RPMI8226 (cell line): ENCODE data around the gene ALDH16A1.

ENCODE experiments used
- DNase-seq: peaks from one replicate; pipeline ENCODE4 v3.0.0-alpha.2; 2015

ALDH16A1 gene

GRCh38 chr19:49453013-49453756 is at the start of gene ALDH16A1:
Gene ALDH16A1, plus strand, starts transcription at chr19:49453225. Its CDS starts 107 bp downstream, at chr19:49453332.
- peak; percentile 95 for DNase-seq

GRCh38 chr19:49403404-49404187 is 49.4 kb upstream of the ALDH16A1 start:
- no peak for DNase-seq

- DNase-seq: no peak
Observed at GRCh38 chr19:49407079-49407478, 45.9 kb upstream of the ALDH16A1 start.

- no peak for DNase-seq
Observed at GRCh38 chr19:49407482-49408015, 45.5 kb upstream of the ALDH16A1 start.

GRCh38 chr19:49408816-49409440 is 44.1 kb upstream of the ALDH16A1 start:
- DNase-seq: no peak

GRCh38 chr19:49409441-49410029 is 43.5 kb upstream of the ALDH16A1 start:
- peak; percentile 63 for DNase-seq

GRCh38 chr19:49411681-49412326 is 41.2 kb upstream of the ALDH16A1 start:
- DNase-seq: no peak

- DNase-seq: no peak
Observed at GRCh38 chr19:49413348-49413747, 39.7 kb upstream of the ALDH16A1 start.

GRCh38 chr19:49414256-49414655 is 38.8 kb upstream of the ALDH16A1 start:
- DNase-seq: no peak

GRCh38 chr19:49415102-49415809 is 37.8 kb upstream of the ALDH16A1 start:
- DNase-seq: no peak

- no peak for DNase-seq
Observed at GRCh38 chr19:49415810-49416200, 37.2 kb upstream of the ALDH16A1 start.

- DNase-seq: no peak
Observed at GRCh38 chr19:49417088-49417487, 35.9 kb upstream of the ALDH16A1 start.

- DNase-seq: no peak
Observed at GRCh38 chr19:49418511-49418910, 34.5 kb upstream of the ALDH16A1 start.

- no peak for DNase-seq
Observed at GRCh38 chr19:49419173-49419572, 33.9 kb upstream of the ALDH16A1 start.

- no peak for DNase-seq
Observed at GRCh38 chr19:49420227-49420626, 32.8 kb upstream of the ALDH16A1 start.

GRCh38 chr19:49421039-49421877 is 31.8 kb upstream of the ALDH16A1 start:
- DNase-seq: peak; percentile 68

- DNase-seq: no peak
Observed at GRCh38 chr19:49421878-49422202, 31.2 kb upstream of the ALDH16A1 start.

GRCh38 chr19:49422407-49423070 is 30.5 kb upstream of the ALDH16A1 start:
- DNase-seq: peak; percentile 68

GRCh38 chr19:49423071-49423984 is 29.7 kb upstream of the ALDH16A1 start, which contains the start of gene PTH2:
Gene PTH2, minus strand, starts transcription at chr19:49423441. Its CDS starts 102 bp downstream, at chr19:49423339.
- DNase-seq: no peak
